ENCODE results near the gene PI16.

The PI16 gene

GRCh38 chr6:37008484-37009465 is 54.2 kb downstream of the PI16 start:
- no peak for DNase-seq
- intact Hi-C loops (cut with DNase I), result no loop called here

- no peak for DNase-seq
- intact Hi-C loops (cut with DNase I), result no loop called here
Observed at GRCh38 chr6:37010402-37010892, 55.9 kb downstream of the PI16 start.

- intact Hi-C loops (cut with DNase I), result no loop called here
- DNase-seq, result no peak
Observed at GRCh38 chr6:37011656-37012378, 57.3 kb downstream of the PI16 start.

GRCh38 chr6:37013516-37014491 is 59.3 kb downstream of the PI16 start:
- no peak for DNase-seq
- intact Hi-C loops (cut with DNase I), result no loop called here

Measured in head of caudate nucleus (tissue), 42 donors.